HL-60 (cell line): ENCODE results near the gene TBPL1.

ENCODE experiments used
- DNase-seq, 2 experiments: peaks; one replicate each; pipeline ENCODE4 v3.0.0-alpha.2; 2010 to 2020; ENCODE audit warnings: low read depth in 1 of 2, low spot score in 1 of 2
- H3K27ac ChIP-seq: fragments of 250-450 bp; sonication (Bioruptor Pico); replicated peaks from 2 replicates; pipeline ENCODE4 v1.5.1; 2020; ENCODE audit warnings: mild to moderate bottlenecking, moderate library complexity
- H3K27me3 ChIP-seq: fragments of 250-450 bp; sonication (Bioruptor Pico); 2 replicates; pipeline ENCODE4 v1.5.1; 2021; ENCODE audit warnings: mild to moderate bottlenecking, moderate library complexity; ENCODE audit not compliant: insufficient read depth, poor library complexity, severe bottlenecking
- H3K4me3 ChIP-seq: replicated peaks from 2 replicates; pipeline ENCODE4 v1.5.1; 2011; ENCODE audit warnings: mild to moderate bottlenecking, control low read depth, low read length; ENCODE audit not compliant: insufficient read depth
- GABPA ChIP-seq: IDR thresholded peaks from 2 replicates; pipeline ENCODE4 v1.6.1; 2012; ENCODE audit warnings: low read depth
- POLR2AphosphoS5 ChIP-seq: IDR thresholded peaks from 2 replicates; pipeline ENCODE4 v1.6.1; 2012; ENCODE audit warnings: low read depth
- SPI1 ChIP-seq: IDR thresholded peaks from 2 replicates; pipeline ENCODE4 v1.6.1; 2012; ENCODE audit warnings: low read depth, mild to moderate bottlenecking, borderline replicate concordance
- TF ChIP-seq, protein P1 (sequence below): IDR thresholded peaks from one replicate; pipeline ENCODE4 v1.5.1; 2011; ENCODE audit warnings: low read length, control low read depth, inconsistent platforms; ENCODE audit not compliant: insufficient read depth
- TF ChIP-seq, protein P2 (sequence below): IDR thresholded peaks from 2 replicates; pipeline ENCODE4 v1.6.1; 2012; ENCODE audit warnings: low read depth; ENCODE audit not compliant: insufficient replicate concordance

TBPL1 gene

GRCh38 chr6:134020071-134020470 lies 67.0 kb downstream of the TBPL1 start:
- TF ChIP-seq POLR2AphosphoS5 = no peak
- TF ChIP-seq, protein P1, sequence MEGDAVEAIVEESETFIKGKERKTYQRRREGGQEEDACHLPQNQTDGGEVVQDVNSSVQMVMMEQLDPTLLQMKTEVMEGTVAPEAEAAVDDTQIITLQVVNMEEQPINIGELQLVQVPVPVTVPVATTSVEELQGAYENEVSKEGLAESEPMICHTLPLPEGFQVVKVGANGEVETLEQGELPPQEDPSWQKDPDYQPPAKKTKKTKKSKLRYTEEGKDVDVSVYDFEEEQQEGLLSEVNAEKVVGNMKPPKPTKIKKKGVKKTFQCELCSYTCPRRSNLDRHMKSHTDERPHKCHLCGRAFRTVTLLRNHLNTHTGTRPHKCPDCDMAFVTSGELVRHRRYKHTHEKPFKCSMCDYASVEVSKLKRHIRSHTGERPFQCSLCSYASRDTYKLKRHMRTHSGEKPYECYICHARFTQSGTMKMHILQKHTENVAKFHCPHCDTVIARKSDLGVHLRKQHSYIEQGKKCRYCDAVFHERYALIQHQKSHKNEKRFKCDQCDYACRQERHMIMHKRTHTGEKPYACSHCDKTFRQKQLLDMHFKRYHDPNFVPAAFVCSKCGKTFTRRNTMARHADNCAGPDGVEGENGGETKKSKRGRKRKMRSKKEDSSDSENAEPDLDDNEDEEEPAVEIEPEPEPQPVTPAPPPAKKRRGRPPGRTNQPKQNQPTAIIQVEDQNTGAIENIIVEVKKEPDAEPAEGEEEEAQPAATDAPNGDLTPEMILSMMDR = no peak
- no peak for TF ChIP-seq GABPA
- TF ChIP-seq, protein P2, sequence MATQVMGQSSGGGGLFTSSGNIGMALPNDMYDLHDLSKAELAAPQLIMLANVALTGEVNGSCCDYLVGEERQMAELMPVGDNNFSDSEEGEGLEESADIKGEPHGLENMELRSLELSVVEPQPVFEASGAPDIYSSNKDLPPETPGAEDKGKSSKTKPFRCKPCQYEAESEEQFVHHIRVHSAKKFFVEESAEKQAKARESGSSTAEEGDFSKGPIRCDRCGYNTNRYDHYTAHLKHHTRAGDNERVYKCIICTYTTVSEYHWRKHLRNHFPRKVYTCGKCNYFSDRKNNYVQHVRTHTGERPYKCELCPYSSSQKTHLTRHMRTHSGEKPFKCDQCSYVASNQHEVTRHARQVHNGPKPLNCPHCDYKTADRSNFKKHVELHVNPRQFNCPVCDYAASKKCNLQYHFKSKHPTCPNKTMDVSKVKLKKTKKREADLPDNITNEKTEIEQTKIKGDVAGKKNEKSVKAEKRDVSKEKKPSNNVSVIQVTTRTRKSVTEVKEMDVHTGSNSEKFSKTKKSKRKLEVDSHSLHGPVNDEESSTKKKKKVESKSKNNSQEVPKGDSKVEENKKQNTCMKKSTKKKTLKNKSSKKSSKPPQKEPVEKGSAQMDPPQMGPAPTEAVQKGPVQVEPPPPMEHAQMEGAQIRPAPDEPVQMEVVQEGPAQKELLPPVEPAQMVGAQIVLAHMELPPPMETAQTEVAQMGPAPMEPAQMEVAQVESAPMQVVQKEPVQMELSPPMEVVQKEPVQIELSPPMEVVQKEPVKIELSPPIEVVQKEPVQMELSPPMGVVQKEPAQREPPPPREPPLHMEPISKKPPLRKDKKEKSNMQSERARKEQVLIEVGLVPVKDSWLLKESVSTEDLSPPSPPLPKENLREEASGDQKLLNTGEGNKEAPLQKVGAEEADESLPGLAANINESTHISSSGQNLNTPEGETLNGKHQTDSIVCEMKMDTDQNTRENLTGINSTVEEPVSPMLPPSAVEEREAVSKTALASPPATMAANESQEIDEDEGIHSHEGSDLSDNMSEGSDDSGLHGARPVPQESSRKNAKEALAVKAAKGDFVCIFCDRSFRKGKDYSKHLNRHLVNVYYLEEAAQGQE = no peak
- no peak for TF ChIP-seq SPI1

DNA sequence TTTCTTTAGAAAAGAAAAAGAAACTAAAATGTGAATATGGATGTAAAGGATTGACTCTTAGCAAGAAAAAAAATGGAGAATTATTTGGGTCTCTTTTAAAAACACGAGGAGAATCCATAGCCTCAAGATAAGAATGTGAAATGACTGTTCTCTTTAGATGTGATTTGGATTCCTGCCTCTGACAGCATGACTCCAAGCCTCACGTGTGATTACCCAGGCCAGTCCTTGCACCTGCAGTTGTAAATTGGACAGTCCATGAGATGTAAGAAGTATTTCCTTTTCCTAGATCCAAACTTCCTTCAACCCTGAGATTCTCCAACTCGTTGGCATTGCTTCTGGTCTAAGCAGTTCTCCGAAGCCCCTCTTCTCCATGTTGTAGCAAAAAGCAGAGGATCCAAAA lies 67.5 kb downstream of the TBPL1 start:
- Histone ChIP-seq H3K27ac (no peak overlapping the region), H3K27me3 (no peaks in the 10 kb centered on the region), H3K4me3 (no peak overlapping the region)
- TF ChIP-seq, protein P1 = no peak
- TF ChIP-seq GABPA (no peak), POLR2AphosphoS5 (no peak)
- no peak for DNase-seq

More at GRCh38 chr6:134020071-134020470, 67.0 kb downstream of the TBPL1 start:
- no peak for DNase-seq
- H3K4me3 ChIP-seq = no peak overlapping the region
- H3K27ac ChIP-seq = no peak overlapping the region
- H3K27me3 ChIP-seq = no peaks in the 10 kb centered on the region

- no peak for DNase-seq
- Histone ChIP-seq H3K27ac (no peak overlapping the region), H3K27me3 (no peaks in the 10 kb centered on the region), H3K4me3 (no peak overlapping the region)
- TF ChIP-seq GABPA = no peak
- no peak for TF ChIP-seq SPI1
- TF ChIP-seq, protein P2 = no peak
- TF ChIP-seq, protein P1 = no peak
- no peak for TF ChIP-seq POLR2AphosphoS5
Measured at GRCh38 chr6:134020968-134021367, 67.9 kb downstream of the TBPL1 start.

DNA sequence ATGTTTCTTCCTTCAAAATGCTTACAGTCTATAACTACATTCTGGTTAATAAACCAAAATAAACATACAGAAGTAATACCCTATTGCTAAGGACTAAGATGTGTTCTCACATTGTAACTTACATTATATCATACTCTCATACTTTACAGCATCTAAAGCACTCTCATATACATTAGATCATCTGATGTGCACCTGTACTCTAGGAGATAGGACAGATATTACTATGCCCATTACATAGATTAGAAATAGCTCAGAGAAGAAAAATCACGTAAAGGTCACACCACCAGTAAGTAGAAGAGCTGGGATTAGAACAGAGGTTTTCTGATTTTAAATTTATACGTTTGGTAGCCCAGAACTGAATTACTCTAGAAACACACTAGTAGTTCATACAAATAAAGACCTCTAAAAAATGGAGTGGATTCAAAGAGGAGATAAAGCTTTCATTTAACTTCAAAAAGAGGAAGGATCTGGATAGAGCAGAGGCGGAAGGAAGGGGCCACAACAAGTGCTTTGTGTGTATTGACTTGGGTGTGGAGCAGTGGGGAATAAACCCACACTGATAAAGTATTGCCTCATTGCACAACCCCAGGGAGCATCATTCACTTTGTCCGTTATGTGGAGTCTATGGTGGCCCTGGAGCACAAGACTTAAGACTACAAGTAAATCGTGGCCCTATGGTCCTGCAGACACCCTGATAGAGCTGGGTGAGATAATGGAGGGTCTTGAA lies 68.5 kb downstream of the TBPL1 start:
- Histone ChIP-seq H3K4me3 (no peak overlapping the region), H3K27me3 (no peaks in the 10 kb centered on the region), H3K27ac (no peak overlapping the region)
- TF ChIP-seq POLR2AphosphoS5 = peak; percentile 36; the same call in 1 of the 2 replicates
- no peak for TF ChIP-seq GABPA
- TF ChIP-seq SPI1 = no peak
- peak; percentile 7 to 81 for DNase-seq
